Measurements from ENCODE around the gene CCDC73.
"Not testable (repeated sequence)": the region's sequence is repeated elsewhere in the genome, so short reads cannot be mapped to it uniquely, and the experiment has no call there.

CCDC73 gene

GRCh38 chr11:32705309-32706033 is 89.0 kb downstream of the CCDC73 start:
- peak; percentile 15 for DNase-seq (ENCODE audit: low spot score)

GRCh38 chr11:32704775-32705174 is 89.7 kb downstream of the CCDC73 start:
- DNase-seq (ENCODE audit: low spot score), result peak; percentile 1

GRCh38 chr11:32704261-32704660 is 90.2 kb downstream of the CCDC73 start:
- no peak for DNase-seq (ENCODE audit: low spot score)

GRCh38 chr11:32701616-32702015 is 92.8 kb downstream of the CCDC73 start:
- no peak for DNase-seq (ENCODE audit: low spot score)

GRCh38 chr11:32698579-32698978 is 95.9 kb downstream of the CCDC73 start:
- no peak for DNase-seq (ENCODE audit: low spot score)

- peak; percentile 96 for DNase-seq (ENCODE audit: low spot score)
Observed at GRCh38 chr11:32671051-32671450, 123.4 kb downstream of the CCDC73 start.

GRCh38 chr11:32659672-32660071 is 134.8 kb downstream of the CCDC73 start:
- no peak for DNase-seq (ENCODE audit: low spot score)

GRCh38 chr11:32658639-32659406 is 135.6 kb downstream of the CCDC73 start:
- no peak for DNase-seq (ENCODE audit: low spot score)

GRCh38 chr11:32643526-32643925 is 150.9 kb downstream of the CCDC73 start:
- DNase-seq (ENCODE audit: low spot score), result no peak

GRCh38 chr11:32641361-32641760 is 153.1 kb downstream of the CCDC73 start:
- no peak for DNase-seq (ENCODE audit: low spot score)

- no peak for DNase-seq (ENCODE audit: low spot score)
Observed at GRCh38 chr11:32635819-32636218, 158.6 kb downstream of the CCDC73 start.

GRCh38 chr11:32630844-32631243 is 163.6 kb downstream of the CCDC73 start:
- no peak for DNase-seq (ENCODE audit: low spot score)

GRCh38 chr11:32616903-32617302 is 177.6 kb downstream of the CCDC73 start:
- DNase-seq (ENCODE audit: low spot score), result no peak

GRCh38 chr11:32615422-32615821 is 179.0 kb downstream of the CCDC73 start:
- DNase-seq (ENCODE audit: low spot score), result no peak

GRCh38 chr11:32613500-32614151 is 180.8 kb downstream of the CCDC73 start:
- DNase-seq (ENCODE audit: low spot score), result no peak

GRCh38 chr11:32610797-32611352 is 183.6 kb downstream of the CCDC73 start:
- peak; percentile 37 for DNase-seq (ENCODE audit: low spot score)

- DNase-seq (ENCODE audit: low spot score), result not testable (repeated sequence)
Observed at GRCh38 chr11:32608826-32609225, 185.6 kb downstream of the CCDC73 start.

GRCh38 chr11:32606220-32606619 is 188.2 kb downstream of the CCDC73 start:
- DNase-seq (ENCODE audit: low spot score), result no peak

GRCh38 chr11:32602657-32603415 is 191.6 kb downstream of the CCDC73 start:
- no peak for DNase-seq (ENCODE audit: low spot score)

GRCh38 chr11:32597921-32598320 is 196.5 kb downstream of the CCDC73 start:
- DNase-seq (ENCODE audit: low spot score), result no peak

- not testable (repeated sequence) for DNase-seq (ENCODE audit: low spot score)
Observed at GRCh38 chr11:32596114-32596513, 198.3 kb downstream of the CCDC73 start.

Data from SK-N-DZ (cell line).